Measurements from ENCODE around the gene RRH. TPM values are rescaled to one million over a fixed set of nuclear protein-coding genes. Genes with fewer than 3 reads are reported as not detected.

Gene RRH
- total and polyA plus RNA-seq, 2 donors (not counting 1 experiment from before 2014, with no cell fraction given): 0.28 to 0.64 TPM

GRCh38 chr4:109803924-109804571 lies 23.7 kb upstream of the RRH start:
- Histone ChIP-seq H3K4me2 (replicated peaks; ENCODE audit: low read depth, low read length, poor library complexity, severe bottlenecking) (no peak overlapping the region), H3K27ac (ENCODE audit: low read length in 2 of 2) (no peak overlapping the region), H4K20me1 (ENCODE audit: control insufficient read depth, insufficient read depth, low read length, poor library complexity, severe bottlenecking) (no peaks in the 10 kb centered on the region), H3K4me1 (ENCODE audit: control insufficient read depth in 2 of 2, insufficient read depth in 2 of 2, low read length in 2 of 2) (no peaks in the 10 kb centered on the region), H3K9me3 (ENCODE audit: control extremely low read depth in 1 of 3, control insufficient read depth in 2 of 3, insufficient read depth in 1 of 3, low read length in 2 of 3) (no peaks in the 10 kb centered on the region), H3K79me2 (ENCODE audit: control insufficient read depth, insufficient read depth, low read length) (no peaks in the 10 kb centered on the region), H3K4me3 (ENCODE audit: control extremely low read depth in 1 of 5, extremely low read depth in 1 of 5, insufficient read depth in 1 of 5, low read depth in 2 of 5, low read length in 4 of 5) (no peak overlapping the region), H2AFZ (ENCODE audit: insufficient read depth, low read depth, low read length, poor library complexity, severe bottlenecking) (no peak overlapping the region), H3K36me3 (replicated peaks in 1 of 2; ENCODE audit: control extremely low read depth in 1 of 2, control insufficient read depth in 1 of 2, extremely low read depth in 1 of 2, insufficient read depth in 2 of 2, low read length in 1 of 2) (no peaks in the 10 kb centered on the region), H3K27me3 (replicated peaks in 1 of 4; ENCODE audit: control extremely low read depth in 1 of 4, control insufficient read depth in 3 of 4, insufficient read depth in 4 of 4, low read length in 3 of 4) (no peaks in the 10 kb centered on the region), H3K9ac (ENCODE audit: low read length) (no peak overlapping the region)
- Mint-ChIP-seq H3K27me3 (peaks cover 22% of the 10 kb centered on the region), H3K4me1 (no peaks in the 10 kb centered on the region), H3K27ac (no peak overlapping the region), H3K4me3 (no peak overlapping the region), H3K9me3 (ENCODE audit: insufficient read depth) (no peaks in the 10 kb centered on the region)
- 77% methylated on average over 3 of the region's 4 CpGs for WGBS (ENCODE audit: insufficient coverage)
- peak; percentile 55 for DNase-seq
- peak; percentile 39 for TF ChIP-seq CTCF (IDR thresholded peaks at IDR 0.05)
- no peak for TF ChIP-seq EZH2 (IDR thresholded peaks at IDR 0.05; ENCODE audit: borderline replicate concordance, insufficient read depth, low read depth, low read length, poor library complexity, severe bottlenecking)
- ATAC-seq (ENCODE audit: low read depth): no peak
- intact Hi-C loops (cut with micrococcal nuclease): loop anchor here (1.0 kb wide), 1 partner anchor 382 kb away; no protein-coding TSS in a partner anchor
- ChIA-PET POLR2A (interaction anchor here (0.7 kb wide), 1 partner anchor 383 kb away, joined by 7 read pairs; no protein-coding TSS in a partner anchor), CTCF (interaction anchor here (0.7 to 2.0 kb wide), 10 partner anchors 11 to 384 kb away, joined by 3 to 11 read pairs (median 4); partner anchors contain the start of gene GAR1)

GRCh38 chr4:109809655-109810054 lies 18.1 kb upstream of the RRH start:
- H3K4me2 ChIP-seq (replicated peaks; ENCODE audit: low read depth, low read length, poor library complexity, severe bottlenecking): no peak overlapping the region
- H2AFZ ChIP-seq (ENCODE audit: insufficient read depth, low read depth, low read length, poor library complexity, severe bottlenecking): no peak overlapping the region
- Mint-ChIP-seq H3K9me3 (ENCODE audit: insufficient read depth) (no peaks in the 10 kb centered on the region), H3K27me3 (peaks cover 21% of the 10 kb centered on the region), H3K27ac (no peak overlapping the region), H3K4me1 (peaks cover 1% of the 10 kb centered on the region), H3K4me3 (no peak overlapping the region)
- H3K79me2 ChIP-seq (ENCODE audit: control insufficient read depth, insufficient read depth, low read length): no peaks in the 10 kb centered on the region
- no peaks in the 10 kb centered on the region for H3K27me3 ChIP-seq (replicated peaks in 1 of 4; ENCODE audit: control extremely low read depth in 1 of 4, control insufficient read depth in 3 of 4, insufficient read depth in 4 of 4, low read length in 3 of 4)
- intact Hi-C loops (cut with micrococcal nuclease): loop anchor here (10.0 kb wide), 2 partner anchors 1155 to 1185 kb away; partner anchors contain the start of genes OSTC and RPL34
- H3K9me3 ChIP-seq (ENCODE audit: control extremely low read depth in 1 of 3, control insufficient read depth in 2 of 3, insufficient read depth in 1 of 3, low read length in 2 of 3): no peaks in the 10 kb centered on the region
- CTCF ChIA-PET: interaction anchor here (0.6 kb wide), 1 partner anchor 66 kb away, joined by 3 read pairs; no protein-coding TSS in a partner anchor
- no peak overlapping the region for H3K4me3 ChIP-seq (ENCODE audit: control extremely low read depth in 1 of 5, extremely low read depth in 1 of 5, insufficient read depth in 1 of 5, low read depth in 2 of 5, low read length in 4 of 5)
- H3K27ac ChIP-seq (ENCODE audit: low read length in 2 of 2): no peak overlapping the region
- POLR2A ChIA-PET: interaction anchor here (0.7 kb wide), 1 partner anchor 105 kb away, joined by 4 read pairs; no protein-coding TSS in a partner anchor
- H3K4me1 ChIP-seq (ENCODE audit: control insufficient read depth in 2 of 2, insufficient read depth in 2 of 2, low read length in 2 of 2): peaks cover 1 to 2% of the 10 kb centered on the region in 2 donors
- H4K20me1 ChIP-seq (ENCODE audit: control insufficient read depth, insufficient read depth, low read length, poor library complexity, severe bottlenecking): no peaks in the 10 kb centered on the region
- H3K36me3 ChIP-seq (replicated peaks in 1 of 2; ENCODE audit: control extremely low read depth in 1 of 2, control insufficient read depth in 1 of 2, extremely low read depth in 1 of 2, insufficient read depth in 2 of 2, low read length in 1 of 2): no peaks in the 10 kb centered on the region
- DNase-seq: no peak
- no peak overlapping the region for H3K9ac ChIP-seq (ENCODE audit: low read length)
- no peak for TF ChIP-seq CTCF (IDR thresholded peaks at IDR 0.05)
- no peak for TF ChIP-seq EZH2 (IDR thresholded peaks at IDR 0.05; ENCODE audit: borderline replicate concordance, insufficient read depth, low read depth, low read length, poor library complexity, severe bottlenecking)
- no peak for ATAC-seq (ENCODE audit: low read depth)
- WGBS (ENCODE audit: insufficient coverage): no CpG with 5 or more reads among the region's 2 CpGs
